ENCODE measurements around the gene RAD23A.

Gene RAD23A

DNA sequence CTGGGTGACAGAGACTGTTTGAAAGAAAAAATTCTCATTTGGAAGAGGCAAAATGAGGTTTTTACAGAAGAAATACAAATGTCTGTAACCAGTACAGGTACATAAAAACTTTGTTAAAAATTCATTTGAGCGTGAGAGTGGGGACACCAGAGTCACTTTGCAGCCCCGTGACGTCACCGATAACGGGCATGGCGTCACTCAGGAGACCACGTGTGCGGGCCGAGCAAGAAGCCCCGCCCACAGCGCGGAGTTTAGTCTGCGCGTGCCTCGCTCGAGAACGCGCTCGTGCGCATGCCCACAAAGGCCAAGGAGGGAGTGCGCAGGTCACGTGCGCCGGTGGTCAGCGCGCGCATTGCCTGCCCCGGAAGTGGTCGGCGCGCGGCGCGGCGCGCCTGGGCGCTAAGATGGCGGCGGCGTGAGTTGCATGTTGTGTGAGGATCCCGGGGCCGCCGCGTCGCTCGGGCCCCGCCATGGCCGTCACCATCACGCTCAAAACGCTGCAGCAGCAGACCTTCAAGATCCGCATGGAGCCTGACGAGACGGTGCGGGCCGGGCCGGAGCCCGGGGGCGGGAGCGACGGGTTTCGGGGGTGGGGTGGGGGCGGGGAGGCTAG, at the start of gene RAD23A:
TSS of gene RAD23A (plus strand) at position 384 of the 613 bp plus-strand sequence. CDS start at position 471, 87 bp downstream.
- peak within 1 kb of the TSS; percentile 69 for H3K4me3 ChIP-seq (ENCODE audit: low read depth, low read length)
- TF ChIP-seq, protein P1, sequence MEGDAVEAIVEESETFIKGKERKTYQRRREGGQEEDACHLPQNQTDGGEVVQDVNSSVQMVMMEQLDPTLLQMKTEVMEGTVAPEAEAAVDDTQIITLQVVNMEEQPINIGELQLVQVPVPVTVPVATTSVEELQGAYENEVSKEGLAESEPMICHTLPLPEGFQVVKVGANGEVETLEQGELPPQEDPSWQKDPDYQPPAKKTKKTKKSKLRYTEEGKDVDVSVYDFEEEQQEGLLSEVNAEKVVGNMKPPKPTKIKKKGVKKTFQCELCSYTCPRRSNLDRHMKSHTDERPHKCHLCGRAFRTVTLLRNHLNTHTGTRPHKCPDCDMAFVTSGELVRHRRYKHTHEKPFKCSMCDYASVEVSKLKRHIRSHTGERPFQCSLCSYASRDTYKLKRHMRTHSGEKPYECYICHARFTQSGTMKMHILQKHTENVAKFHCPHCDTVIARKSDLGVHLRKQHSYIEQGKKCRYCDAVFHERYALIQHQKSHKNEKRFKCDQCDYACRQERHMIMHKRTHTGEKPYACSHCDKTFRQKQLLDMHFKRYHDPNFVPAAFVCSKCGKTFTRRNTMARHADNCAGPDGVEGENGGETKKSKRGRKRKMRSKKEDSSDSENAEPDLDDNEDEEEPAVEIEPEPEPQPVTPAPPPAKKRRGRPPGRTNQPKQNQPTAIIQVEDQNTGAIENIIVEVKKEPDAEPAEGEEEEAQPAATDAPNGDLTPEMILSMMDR (IDR thresholded peaks at IDR 0.05; ENCODE audit: low read depth, low read length, missing control alignments) = no peak

DNA sequence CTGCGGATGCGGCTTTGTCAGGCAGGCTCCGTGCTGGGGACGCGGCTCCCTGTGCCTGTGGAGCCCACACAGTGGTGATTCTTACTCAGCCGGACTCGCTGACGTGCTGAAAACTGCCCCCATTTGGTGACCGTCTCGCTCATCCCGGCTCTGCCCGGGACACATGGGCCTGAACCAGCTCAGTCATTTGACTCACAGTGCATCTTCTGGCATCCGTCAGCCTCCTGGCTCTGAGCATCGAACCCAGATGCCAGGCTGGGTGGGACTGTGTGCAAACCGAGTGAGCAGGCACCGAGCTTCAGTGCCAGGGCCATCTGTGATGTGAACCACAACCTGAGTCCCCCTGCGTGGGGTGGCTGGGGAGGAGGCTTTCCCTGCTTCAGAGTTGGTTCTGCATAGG, 49.2 kb upstream of the RAD23A start:
- TF ChIP-seq, protein P1 (IDR thresholded peaks at IDR 0.05; ENCODE audit: low read depth, low read length, missing control alignments) = no peak
- no peak overlapping the region for H3K4me3 ChIP-seq (ENCODE audit: low read depth, low read length)
- DNase-seq (ENCODE audit: low read depth) = no peak

More for the DNA sequence above, at the start of gene RAD23A:
- DNase-seq (ENCODE audit: low read depth) = peak; percentile 94

DNA sequence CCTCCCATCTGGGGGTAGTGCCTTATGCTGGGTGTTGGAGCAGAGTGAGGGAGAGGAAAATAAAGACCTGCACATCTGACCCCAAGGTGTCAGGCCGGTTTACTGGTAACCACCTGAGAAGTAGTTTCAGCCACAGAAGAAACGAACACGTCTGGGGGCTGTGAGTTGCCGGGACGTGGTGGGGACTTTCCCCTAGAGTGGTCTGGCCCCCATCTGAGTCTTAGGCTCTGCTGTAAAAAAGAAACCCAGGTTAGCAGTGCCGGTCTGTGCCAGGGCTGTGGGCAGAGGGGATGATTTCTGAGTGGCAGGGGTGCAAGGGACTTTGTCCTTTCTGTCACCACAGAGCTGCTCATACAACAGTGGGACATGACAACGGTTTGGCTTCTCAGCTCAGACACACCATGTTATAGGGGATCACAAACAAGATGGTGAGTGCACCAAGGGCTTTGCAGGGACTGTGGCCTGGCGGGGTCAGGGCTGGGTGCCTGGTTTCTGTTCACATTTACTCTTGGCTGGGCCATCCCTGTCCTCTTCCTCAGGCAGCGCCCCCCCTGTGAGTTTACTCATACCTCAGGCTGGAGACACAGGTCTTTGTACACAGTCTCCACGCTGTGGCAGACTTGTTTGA, 45.7 kb upstream of the RAD23A start:
- DNase-seq (ENCODE audit: low read depth) = no peak
- H3K4me3 ChIP-seq (ENCODE audit: low read depth, low read length) = no peak overlapping the region
- TF ChIP-seq, protein P1 (IDR thresholded peaks at IDR 0.05; ENCODE audit: low read depth, low read length, missing control alignments) = no peak

DNA sequence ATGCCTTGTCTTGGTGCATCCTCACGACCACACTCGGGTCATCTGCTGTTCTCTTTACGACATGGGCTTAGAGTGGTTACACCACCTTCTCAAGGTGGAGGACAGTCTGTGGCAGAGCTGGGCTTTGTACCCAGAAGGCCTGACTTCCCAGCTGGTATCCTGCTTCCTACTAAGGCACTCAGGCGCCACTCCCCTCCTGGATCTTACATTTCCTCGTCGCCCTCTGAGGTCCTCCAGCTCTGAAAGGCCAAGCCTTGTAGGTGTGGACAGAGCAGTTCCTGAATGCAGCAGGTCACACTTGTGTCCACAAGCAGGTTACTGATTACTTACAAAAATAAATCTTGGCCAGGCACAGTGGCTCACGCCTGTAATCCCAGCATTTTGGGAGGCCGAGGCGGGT, 38.5 kb upstream of the RAD23A start:
- DNase-seq (ENCODE audit: low read depth) = no peak
- no peak overlapping the region for H3K4me3 ChIP-seq (ENCODE audit: low read depth, low read length)
- TF ChIP-seq, protein P1 (IDR thresholded peaks at IDR 0.05; ENCODE audit: low read depth, low read length, missing control alignments) = no peak

DNA sequence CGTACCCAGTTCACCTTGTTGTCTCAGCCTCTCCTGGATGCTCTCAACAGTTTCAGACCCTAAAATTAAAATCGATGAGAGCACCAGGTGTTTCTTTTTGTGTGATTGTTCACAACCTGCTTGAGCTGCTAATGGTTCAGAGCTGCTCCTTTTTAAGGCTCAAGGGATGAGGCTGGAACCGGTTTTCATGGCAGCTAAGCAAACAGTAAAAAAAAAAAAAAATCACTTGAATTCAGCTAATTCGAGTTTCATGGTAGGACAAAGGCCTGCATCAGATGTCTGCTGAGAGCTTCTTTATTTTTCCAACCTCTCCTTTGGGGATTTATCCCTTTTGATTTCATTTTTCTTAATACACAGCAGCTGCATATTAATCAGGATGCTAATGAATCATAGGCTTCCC, 33.1 kb upstream of the RAD23A start:
- no peak overlapping the region for H3K4me3 ChIP-seq (ENCODE audit: low read depth, low read length)
- no peak for DNase-seq (ENCODE audit: low read depth)
- TF ChIP-seq, protein P1 (IDR thresholded peaks at IDR 0.05; ENCODE audit: low read depth, low read length, missing control alignments) = no peak

DNA sequence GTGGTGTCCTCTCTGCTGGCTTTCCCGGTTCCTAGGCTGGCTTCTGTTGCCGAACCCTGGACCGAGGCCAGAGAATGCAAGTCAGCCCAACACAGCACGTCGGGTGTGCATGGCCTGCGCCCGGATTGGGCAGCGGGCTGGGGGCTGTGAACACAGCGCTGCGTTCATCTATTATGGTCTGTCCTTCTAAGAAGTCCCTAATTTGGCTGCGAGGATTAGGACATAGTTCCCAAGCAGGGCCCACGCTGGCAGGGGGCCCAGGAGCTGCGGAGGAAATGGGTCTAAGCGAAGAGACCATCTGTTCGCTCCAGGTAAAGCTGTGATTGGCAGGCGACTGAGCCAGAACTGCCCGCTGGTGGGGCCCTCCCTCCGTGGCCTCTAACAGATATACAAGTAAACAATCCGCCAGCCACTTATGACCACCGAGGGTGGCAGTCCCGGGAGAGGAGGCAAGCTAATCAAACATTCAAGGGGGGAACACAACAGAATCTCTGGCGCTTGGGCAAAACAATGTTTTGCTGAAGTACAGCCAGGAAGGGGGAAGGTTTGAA, 32.6 kb upstream of the RAD23A start:
- no peak for DNase-seq (ENCODE audit: low read depth)
- H3K4me3 ChIP-seq (ENCODE audit: low read depth, low read length) = no peak overlapping the region
- TF ChIP-seq, protein P1 (IDR thresholded peaks at IDR 0.05; ENCODE audit: low read depth, low read length, missing control alignments) = no peak
